Parathyroid adenoma (tissue), 2 donors: ENCODE results near the gene CRAMP1.

Experiments used
- H2AFZ ChIP-seq: fragments of 300-600 bp; sonication (generic); one replicate; pipeline ENCODE4 v1.7.0; 2017; ENCODE audit warnings: antibody characterized with exemption, mild to moderate bottlenecking
- H3K27ac ChIP-seq: fragments of 300-600 bp; sonication (generic); one replicate; pipeline ENCODE4 v1.7.0; 2017
- H3K27me3 ChIP-seq: fragments of 300-600 bp; sonication (generic); one replicate; pipeline ENCODE4 v1.7.0; 2017; ENCODE audit warnings: low read length; ENCODE audit not compliant: control insufficient read depth, insufficient read depth
- H3K36me3 ChIP-seq: fragments of 300-600 bp; sonication (generic); one replicate; pipeline ENCODE4 v1.7.0; 2017; ENCODE audit warnings: low read length; ENCODE audit not compliant: control insufficient read depth, insufficient read depth
- H3K4me1 ChIP-seq: fragments of 300-600 bp; sonication (generic); one replicate; pipeline ENCODE4 v1.7.0; 2017; ENCODE audit warnings: control low read depth
- H3K4me2 ChIP-seq: fragments of 300-600 bp; sonication (generic); one replicate; pipeline ENCODE4 v1.7.0; 2017; ENCODE audit warnings: low read length
- H3K4me3 ChIP-seq: fragments of 300-600 bp; sonication (generic); one replicate; pipeline ENCODE4 v1.7.0; 2017; ENCODE audit warnings: low read depth, low read length
- H3K79me2 ChIP-seq: fragments of 300-600 bp; sonication (generic); one replicate; pipeline ENCODE4 v1.7.0; 2017; ENCODE audit warnings: control low read depth
- H3K9ac ChIP-seq: fragments of 300-600 bp; sonication (generic); one replicate; pipeline ENCODE4 v1.7.0; 2017; ENCODE audit warnings: mild to moderate bottlenecking
- H3K9me3 ChIP-seq: fragments of 300-600 bp; sonication (generic); one replicate; pipeline ENCODE4 v1.7.0; 2017; ENCODE audit warnings: low read length; ENCODE audit not compliant: control insufficient read depth
- TF ChIP-seq, protein P1 (sequence below): fragments of 300-600 bp; sonication (generic); IDR thresholded peaks from one replicate; pipeline ENCODE4 v1.7.0; 2017; ENCODE audit warnings: antibody characterized with exemption, mild to moderate bottlenecking
- donor health status: primary hyperparathyroidism.

CRAMP1 gene

DNA sequence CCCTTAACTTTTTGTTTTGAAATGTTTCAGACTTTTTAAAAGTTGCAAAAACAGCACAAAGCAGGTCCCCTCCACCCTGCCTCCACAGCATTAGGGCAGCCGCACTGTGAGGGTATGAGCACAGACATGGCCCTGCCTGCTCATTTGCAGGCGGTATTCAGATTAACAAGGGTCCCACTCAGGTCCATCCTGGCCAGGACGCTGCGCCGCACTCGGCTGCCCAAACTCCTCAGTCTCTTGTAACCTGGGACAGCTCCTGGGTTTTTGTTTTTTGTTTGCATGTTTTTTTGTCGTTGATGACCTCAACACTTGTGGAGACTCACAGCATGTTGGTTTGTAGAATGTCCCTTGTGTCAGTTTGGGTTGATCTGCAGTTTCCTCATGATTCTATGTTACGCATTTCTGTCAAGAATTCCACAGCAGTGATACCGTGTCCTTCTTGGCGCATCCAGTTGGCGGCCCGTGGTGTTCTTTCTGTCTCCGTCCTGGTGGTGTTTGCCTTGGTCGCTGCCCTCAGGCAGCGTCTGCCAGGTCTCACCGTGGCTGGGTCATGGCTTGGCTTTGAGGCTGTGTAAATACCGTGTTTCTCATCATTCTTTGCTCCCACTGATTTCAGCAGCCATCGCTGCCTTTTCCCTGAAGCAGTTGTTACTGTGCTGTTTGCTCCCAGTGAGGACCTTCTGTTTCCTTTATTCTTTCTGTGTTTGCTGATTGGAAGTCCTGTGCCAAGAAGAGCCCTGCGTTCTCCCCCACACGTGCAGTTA lies 18.5 kb downstream of the CRAMP1 start:
- Histone ChIP-seq H3K4me3 (no peak overlapping the region), H3K4me2 (no peak overlapping the region), H3K9me3 (no peaks in the 10 kb centered on the region), H2AFZ (no peak overlapping the region), H3K27ac (no peak overlapping the region), H3K27me3 (no peaks in the 10 kb centered on the region), H3K36me3 (no peaks in the 10 kb centered on the region), H3K4me1 (no peaks in the 10 kb centered on the region), H3K79me2 (peaks cover 87% of the 10 kb centered on the region), H3K9ac (no peak overlapping the region)
- TF ChIP-seq, protein P1, sequence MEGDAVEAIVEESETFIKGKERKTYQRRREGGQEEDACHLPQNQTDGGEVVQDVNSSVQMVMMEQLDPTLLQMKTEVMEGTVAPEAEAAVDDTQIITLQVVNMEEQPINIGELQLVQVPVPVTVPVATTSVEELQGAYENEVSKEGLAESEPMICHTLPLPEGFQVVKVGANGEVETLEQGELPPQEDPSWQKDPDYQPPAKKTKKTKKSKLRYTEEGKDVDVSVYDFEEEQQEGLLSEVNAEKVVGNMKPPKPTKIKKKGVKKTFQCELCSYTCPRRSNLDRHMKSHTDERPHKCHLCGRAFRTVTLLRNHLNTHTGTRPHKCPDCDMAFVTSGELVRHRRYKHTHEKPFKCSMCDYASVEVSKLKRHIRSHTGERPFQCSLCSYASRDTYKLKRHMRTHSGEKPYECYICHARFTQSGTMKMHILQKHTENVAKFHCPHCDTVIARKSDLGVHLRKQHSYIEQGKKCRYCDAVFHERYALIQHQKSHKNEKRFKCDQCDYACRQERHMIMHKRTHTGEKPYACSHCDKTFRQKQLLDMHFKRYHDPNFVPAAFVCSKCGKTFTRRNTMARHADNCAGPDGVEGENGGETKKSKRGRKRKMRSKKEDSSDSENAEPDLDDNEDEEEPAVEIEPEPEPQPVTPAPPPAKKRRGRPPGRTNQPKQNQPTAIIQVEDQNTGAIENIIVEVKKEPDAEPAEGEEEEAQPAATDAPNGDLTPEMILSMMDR: no peak

DNA sequence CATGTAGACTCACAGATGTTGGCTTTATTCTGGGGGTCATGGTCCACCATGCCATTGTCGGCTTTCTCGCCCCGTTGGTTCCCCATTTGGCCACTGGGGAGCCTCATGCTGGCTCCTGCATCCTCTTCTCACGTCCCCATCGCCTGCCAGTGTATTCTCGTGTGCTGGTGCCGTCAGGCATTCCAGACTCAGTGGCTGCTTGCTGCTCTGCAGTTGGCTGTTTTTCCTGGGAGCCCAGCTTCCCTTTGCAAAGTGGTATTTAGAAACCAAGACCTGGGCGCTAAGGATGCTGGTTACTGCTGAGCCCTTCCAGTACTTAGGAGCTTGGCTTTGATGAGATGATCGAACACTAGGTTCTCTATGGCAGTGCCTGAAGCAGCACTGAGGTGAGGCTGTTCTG lies 19.1 kb downstream of the CRAMP1 start:
- Histone ChIP-seq H3K9ac (no peak overlapping the region), H3K9me3 (no peaks in the 10 kb centered on the region), H3K27ac (no peak overlapping the region), H3K4me3 (no peak overlapping the region), H3K79me2 (peaks cover 87% of the 10 kb centered on the region), H3K4me1 (no peaks in the 10 kb centered on the region), H3K27me3 (no peaks in the 10 kb centered on the region), H3K36me3 (no peaks in the 10 kb centered on the region), H3K4me2 (no peak overlapping the region), H2AFZ (no peak overlapping the region)
- TF ChIP-seq, protein P1: no peak

DNA sequence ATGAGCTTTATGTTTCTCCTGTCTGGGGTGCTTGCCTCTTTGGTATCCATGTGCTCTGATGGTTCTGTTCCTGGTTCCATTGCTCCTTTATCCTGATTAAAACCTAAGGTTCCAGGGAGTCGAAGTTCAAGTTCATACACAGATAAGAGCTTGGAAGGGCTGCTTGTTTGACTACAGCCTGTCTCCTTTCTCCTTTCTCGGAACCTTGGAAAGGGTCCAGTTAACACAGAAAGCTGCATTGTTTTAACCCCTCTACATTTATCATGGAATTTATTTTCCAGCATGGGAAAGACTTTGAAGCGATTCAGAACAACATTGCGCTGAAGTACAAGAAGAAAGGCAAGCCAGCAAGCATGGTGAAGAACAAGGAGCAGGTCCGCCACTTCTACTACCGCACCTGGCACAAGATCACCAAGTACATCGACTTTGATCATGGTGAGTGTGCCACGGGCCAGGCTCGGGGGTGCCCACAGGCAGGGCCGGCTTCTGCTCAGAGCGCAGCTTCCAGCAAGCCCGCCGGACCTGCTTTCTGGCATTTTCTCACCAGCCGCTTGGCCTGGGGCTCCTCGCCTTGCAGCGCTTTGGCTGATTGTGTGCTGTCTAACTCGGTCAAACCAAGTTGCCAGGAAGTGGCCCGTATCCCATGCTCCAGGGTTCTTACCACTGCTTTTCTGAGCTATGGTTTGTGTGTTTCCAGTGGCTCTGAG lies 19.9 kb downstream of the CRAMP1 start:
- H2AFZ ChIP-seq: no peak overlapping the region
- TF ChIP-seq, protein P1: no peak
- no peak overlapping the region for H3K4me2 ChIP-seq
- no peak overlapping the region for H3K27ac ChIP-seq
- H3K4me1 ChIP-seq: no peaks in the 10 kb centered on the region
- H3K9ac ChIP-seq: no peak overlapping the region
- no peaks in the 10 kb centered on the region for H3K9me3 ChIP-seq
- no peaks in the 10 kb centered on the region for H3K36me3 ChIP-seq
- no peak overlapping the region for H3K4me3 ChIP-seq
- H3K79me2 ChIP-seq: peaks cover 86% of the 10 kb centered on the region
- H3K27me3 ChIP-seq: no peaks in the 10 kb centered on the region

DNA sequence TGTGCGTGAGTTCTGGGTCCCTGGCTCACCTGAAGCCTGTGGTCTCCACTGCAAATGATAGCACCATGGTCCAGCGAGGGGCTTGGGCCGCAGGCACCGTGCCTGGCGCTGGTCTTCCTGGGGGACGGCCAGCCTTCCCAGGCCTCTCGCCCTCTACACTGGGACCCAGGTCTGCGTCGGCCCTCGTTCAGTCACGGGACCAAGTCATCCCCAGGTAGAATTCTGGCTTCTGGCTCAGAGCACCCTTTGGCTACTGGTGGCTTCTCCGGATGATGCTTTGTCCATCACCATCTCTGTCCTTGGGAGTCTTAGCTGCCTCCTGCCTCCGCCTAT lies 20.4 kb downstream of the CRAMP1 start:
- Histone ChIP-seq H3K27me3 (no peaks in the 10 kb centered on the region), H3K4me2 (no peak overlapping the region), H2AFZ (no peak overlapping the region), H3K9me3 (no peaks in the 10 kb centered on the region), H3K79me2 (peaks cover 84% of the 10 kb centered on the region), H3K36me3 (no peaks in the 10 kb centered on the region), H3K4me3 (no peak overlapping the region), H3K4me1 (no peaks in the 10 kb centered on the region), H3K9ac (no peak overlapping the region), H3K27ac (no peak overlapping the region)
- TF ChIP-seq, protein P1: no peak

DNA sequence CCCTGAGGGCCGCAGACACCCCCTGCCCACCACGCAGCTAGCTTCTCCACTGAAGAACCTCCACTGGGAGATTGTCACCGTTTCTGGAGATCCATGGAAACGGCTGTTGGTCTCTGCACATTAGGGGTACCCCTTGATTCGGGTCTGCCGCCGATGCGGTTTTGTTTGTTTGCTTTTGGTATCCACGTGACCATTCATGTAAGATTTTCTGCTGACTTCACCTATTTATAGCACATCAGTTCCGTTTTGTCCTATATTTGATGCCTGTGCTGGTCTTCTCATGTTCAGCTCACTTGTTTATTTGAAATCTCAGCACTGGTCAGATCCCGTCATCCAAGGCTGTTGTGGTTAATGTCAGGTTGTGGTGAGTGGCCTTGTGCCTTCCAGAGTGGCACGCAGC lies 21.1 kb downstream of the CRAMP1 start:
- Histone ChIP-seq H3K4me1 (no peaks in the 10 kb centered on the region), H3K79me2 (peaks cover 82% of the 10 kb centered on the region), H3K27ac (no peak overlapping the region), H2AFZ (no peak overlapping the region), H3K9me3 (no peaks in the 10 kb centered on the region), H3K36me3 (no peaks in the 10 kb centered on the region), H3K27me3 (no peaks in the 10 kb centered on the region), H3K9ac (no peak overlapping the region), H3K4me3 (no peak overlapping the region), H3K4me2 (no peak overlapping the region)
- TF ChIP-seq, protein P1: no peak
